H1 (cell line): Measurements from ENCODE around the gene RFX2. TPM values are rescaled to one million over a fixed set of nuclear protein-coding genes. Genes with fewer than 3 reads are reported as not detected.
A peak's percentile ranks its signal among the peaks of the same experiment; 100 is the strongest.

Source experiments
- CTCF ChIA-PET: fragments of 300-600 bp; sonication (Branson Sonifier 250); formaldehyde crosslinking; loops from one replicate; lab custom pipeline; 2021; ENCODE audit not compliant: partially characterized antibody; lab: Charles Lee
- POLR2A ChIA-PET: fragments of 300-600 bp; sonication (Branson Sonifier 250); formaldehyde crosslinking; loops from one replicate; lab custom pipeline; 2021; ENCODE audit warnings: inconsistent platforms; ENCODE audit not compliant: partially characterized antibody; lab: Charles Lee
- DNase-seq, 2 experiments: peaks; one replicate each; pipeline versions ENCODE4 v3.0.0 to v3.0.0-alpha.2; 2010 to 2022; ENCODE audit warnings: low spot score in 2 of 2, low read depth in 1 of 2, mixed read lengths in 1 of 2
- FAIRE-seq: peaks from 2 replicates; lab custom pipeline; 2011; peaks lifted over from hg19 to GRCh38; lab: Jason Lieb, UNC
- H2AFZ ChIP-seq: 2 replicates; pipeline ENCODE4 v1.8.1; 2012; ENCODE audit warnings: low read length, inconsistent platforms
- H2AK5ac ChIP-seq: 2 replicates; pipeline ENCODE4 v1.6.1; 2013; ENCODE audit warnings: low read depth, low read length
- H2BK120ac ChIP-seq: replicated peaks from 2 replicates; pipeline ENCODE3; 2013; ENCODE audit warnings: low read depth, low read length, inconsistent platforms
- H2BK12ac ChIP-seq: 2 replicates; pipeline ENCODE4 v1.6.1; 2013; ENCODE audit warnings: low read depth, low read length
- H2BK15ac ChIP-seq: 2 replicates; pipeline ENCODE4 v1.6.1; 2013; ENCODE audit warnings: low read length
- H2BK20ac ChIP-seq: 2 replicates; pipeline ENCODE4 v1.6.1; 2013; ENCODE audit warnings: low read length
- H2BK5ac ChIP-seq: 2 replicates; pipeline ENCODE4 v1.6.1; 2013; ENCODE audit warnings: low read depth, low read length
- H3K14ac ChIP-seq: 2 replicates; pipeline ENCODE4 v1.6.1; 2013; ENCODE audit warnings: inconsistent platforms; ENCODE audit not compliant: insufficient read length
- H3K18ac ChIP-seq: 2 replicates; pipeline ENCODE4 v1.6.1; 2013; ENCODE audit warnings: low read length; ENCODE audit errors: extremely low read depth
- H3K23ac ChIP-seq: 2 replicates; pipeline ENCODE4 v1.6.1; 2013; ENCODE audit warnings: inconsistent platforms; ENCODE audit not compliant: insufficient read length
- H3K23me2 ChIP-seq: 2 replicates; pipeline ENCODE4 v1.6.1; 2013; ENCODE audit warnings: low read depth, low read length
- H3K27ac ChIP-seq: 2 replicates; pipeline ENCODE4 v1.6.1; 2011; ENCODE audit warnings: low read depth, low read length, inconsistent platforms
- H3K27me3 ChIP-seq, 4 experiments: replicated peaks in 1 of 4; 1 replicate in 1 of 4; 2 replicates in 3 of 4; pipeline versions ENCODE4 v1.6.1 to v1.8.1; 2011 to 2013; ENCODE audit warnings: low read length in 3 of 4, mild to moderate bottlenecking in 3 of 4, inconsistent platforms in 2 of 4, mixed read lengths in 2 of 4, moderate library complexity in 1 of 4; ENCODE audit not compliant: control insufficient read depth in 3 of 4, insufficient read depth in 3 of 4; ENCODE audit errors: extremely low read depth in 1 of 4
- H3K36me3 ChIP-seq, 4 experiments: 2 replicates each; pipeline versions ENCODE4 v1.6.1 to v1.8.1; 2011 to 2013; ENCODE audit warnings: mild to moderate bottlenecking in 4 of 4, low read length in 3 of 4, moderate library complexity in 2 of 4, control low read depth in 1 of 4, inconsistent platforms in 1 of 4; ENCODE audit not compliant: insufficient read depth in 4 of 4, control insufficient read depth in 2 of 4
- H3K4ac ChIP-seq: replicated peaks from 2 replicates; pipeline ENCODE3; 2013; ENCODE audit warnings: low read length, low read depth, mixed read lengths, inconsistent platforms; ENCODE audit not compliant: insufficient read length
- H3K4me1 ChIP-seq, 4 experiments: replicated peaks in 1 of 4; 1 replicate in 1 of 4; 2 replicates in 3 of 4; pipeline versions ENCODE4 v1.6.1 to v1.8.1; 2011 to 2013; ENCODE audit warnings: low read length in 3 of 4, inconsistent platforms in 2 of 4, mixed read lengths in 1 of 4; ENCODE audit not compliant: insufficient read depth in 4 of 4, control insufficient read depth in 3 of 4
- H3K4me2 ChIP-seq, 2 experiments: 2 replicates each; pipeline versions ENCODE4 v1.6.1 to v1.8.1; 2011 to 2013; ENCODE audit warnings: low read depth in 2 of 2, low read length in 2 of 2, control low read depth in 1 of 2, inconsistent platforms in 1 of 2, mild to moderate bottlenecking in 1 of 2; ENCODE audit not compliant: insufficient read depth in 1 of 2
- H3K4me3 ChIP-seq, 4 experiments: fragments of 200-600, 300-600 bp in 1 of 4; sonication (generic), shearing (Covaris generic), sonication (Bioruptor Twin) in 1 of 4; 2 replicates each; pipeline versions ENCODE4 v1.5.1 to v1.8.1; 2011 to 2016; ENCODE audit warnings: low read length in 4 of 4, low read depth in 3 of 4, control low read depth in 2 of 4, inconsistent platforms in 2 of 4, mild to moderate bottlenecking in 2 of 4, mixed read lengths in 1 of 4, moderate library complexity in 1 of 4; ENCODE audit not compliant: insufficient read depth in 2 of 4; ENCODE audit errors: extremely low read depth in 1 of 4
- H3K56ac ChIP-seq: replicated peaks from 2 replicates; pipeline ENCODE3; 2013; ENCODE audit warnings: low read depth, mild to moderate bottlenecking, mixed read lengths, low read length, inconsistent platforms; ENCODE audit not compliant: insufficient read length
- H3K79me1 ChIP-seq: 2 replicates; pipeline ENCODE4 v1.6.1; 2013; ENCODE audit warnings: low read depth, low read length, control low read depth
- H3K79me2 ChIP-seq, 2 experiments: 2 replicates each; pipeline versions ENCODE4 v1.6.1 to v1.8.1; 2012 to 2013; ENCODE audit warnings: low read length in 2 of 2, mild to moderate bottlenecking in 2 of 2, inconsistent platforms in 1 of 2; ENCODE audit not compliant: insufficient read depth in 2 of 2, control insufficient read depth in 1 of 2
- H3K9ac ChIP-seq, 4 experiments: replicated peaks in 1 of 4; 1 replicate in 1 of 4; 2 replicates in 3 of 4; pipeline versions ENCODE4 v1.6.1 to v1.8.1; 2011 to 2013; ENCODE audit warnings: low read depth in 3 of 4, low read length in 3 of 4, control low read depth in 2 of 4, mild to moderate bottlenecking in 2 of 4, moderate library complexity in 2 of 4, inconsistent platforms in 1 of 4; ENCODE audit errors: extremely low read depth in 1 of 4
- H3K9me3 ChIP-seq, 2 experiments: 2 replicates each; pipeline versions ENCODE4 v1.6.1 to v1.8.1; 2012 to 2013; ENCODE audit warnings: mild to moderate bottlenecking in 2 of 2, moderate library complexity in 2 of 2, control low read depth in 1 of 2, inconsistent platforms in 1 of 2, low read depth in 1 of 2, low read length in 1 of 2, mixed read lengths in 1 of 2; ENCODE audit not compliant: insufficient read depth in 2 of 2
- H4K20me1 ChIP-seq, 2 experiments: replicated peaks in 1 of 2; 2 replicates each; pipeline versions ENCODE3 to v1.8.1; 2011 to 2013; ENCODE audit warnings: inconsistent platforms in 2 of 2, low read length in 2 of 2, mild to moderate bottlenecking in 1 of 2; ENCODE audit not compliant: insufficient read depth in 2 of 2, control insufficient read depth in 1 of 2
- H4K5ac ChIP-seq: 2 replicates; pipeline ENCODE4 v1.6.1; 2013; ENCODE audit warnings: low read length, low read depth, mixed read lengths, inconsistent platforms; ENCODE audit not compliant: insufficient read length
- H4K8ac ChIP-seq: 2 replicates; pipeline ENCODE4 v1.8.0; 2013; ENCODE audit warnings: mild to moderate bottlenecking, moderate library complexity, low read length, inconsistent platforms; ENCODE audit not compliant: insufficient read depth; ENCODE audit errors: extremely low read depth
- H4K91ac ChIP-seq: replicated peaks from 2 replicates; pipeline ENCODE3; 2013; ENCODE audit warnings: low read length, mixed read lengths, inconsistent platforms; ENCODE audit not compliant: insufficient read length
- CBX5 ChIP-seq: fragments of 300-800, 300-1000 bp; sonication (generic); IDR thresholded peaks from 2 replicates; pipeline ENCODE4 v1.7.1; 2016; ENCODE audit warnings: antibody characterized with exemption, low read length, low read depth
- CHD1 ChIP-seq: IDR thresholded peaks from 2 replicates; pipeline ENCODE4 v1.6.1; 2012; ENCODE audit warnings: low read depth, low read length, improper control_type of control experiment
- KDM5A ChIP-seq: fragments of 200-600 bp; IDR thresholded peaks from 2 replicates; pipeline ENCODE4 v1.7.1; 2012; ENCODE audit warnings: mild to moderate bottlenecking, low read length, inconsistent platforms, mixed read lengths
- MAFK ChIP-seq: IDR thresholded peaks from 2 replicates; pipeline ENCODE4 v1.6.1; 2012; ENCODE audit warnings: low read depth, mild to moderate bottlenecking, improper control_type of control experiment, low read length
- POU5F1 ChIP-seq: IDR thresholded peaks from 2 replicates; pipeline ENCODE4 v1.6.1; 2011; ENCODE audit warnings: low read depth, mild to moderate bottlenecking, low read length, moderate library complexity
- RXRA ChIP-seq: IDR thresholded peaks from 2 replicates; pipeline ENCODE4 v1.6.1; 2011; ENCODE audit warnings: low read depth, mild to moderate bottlenecking, low read length, moderate library complexity; ENCODE audit not compliant: insufficient read depth
- SIN3A ChIP-seq, 2 experiments: IDR thresholded peaks in 1 of 2; conservative IDR thresholded peaks in 1 of 2; 2 replicates each; pipeline ENCODE4 v1.6.1; 2011 to 2012; ENCODE audit warnings: low read length in 2 of 2, improper control_type of control experiment in 1 of 2, low read depth in 1 of 2, mild to moderate bottlenecking in 1 of 2
- SP1 ChIP-seq: IDR thresholded peaks from 2 replicates; pipeline ENCODE4 v1.6.1; 2011; ENCODE audit warnings: low read depth, low read length
- WGBS, 2 experiments: shearing (Covaris generic) in 1 of 2; methylation state at CpG; one replicate each; pipeline versions ENCODE4 v1.1.6 to v1.1.7; 2013 to 2015; ENCODE audit warnings: low lambda C conversion rate in 2 of 2, mixed read lengths in 2 of 2, inconsistent platforms in 1 of 2, low coverage in 1 of 2, missing lambda C conversion rate in 1 of 2; ENCODE audit not compliant: insufficient replicate concordance in 2 of 2, insufficient coverage in 1 of 2, insufficient read length in 1 of 2; ENCODE audit errors: extremely low coverage in 1 of 2, missing lambda C conversion rate in 1 of 2; 5-methylcytosine and 5-hydroxymethylcytosine counted together
- polyA plus RNA-seq, 7 experiments: library from polyadenylated mRNA; depleted of rRNA in 3 of 7; stranded (reverse) in 5 of 7; unstranded in 2 of 7; fragments of >200 nt in 5 of 7; fragments of 200-250 nt in 2 of 7; gene quantifications; 1 replicate in 5 of 7; 2 replicates in 1 of 7; 4 replicates in 1 of 7; pipeline versions ENCODE4 v1.2.1 to v1.2.3, GENCODE V29; 2011 to 2013; ENCODE audit warnings: missing spikeins in 2 of 7, mixed read lengths in 2 of 7
- total RNA-seq: library from RNA; stranded (reverse); fragmentation: NEBNext Ultra II Directional; extraction: Animal tissue kit (Norgen Biotek cat#: 25700); gene quantifications from 2 replicates; pipeline ENCODE4 v1.2.1, GENCODE V29; 2021
- TF ChIP-seq, protein P1 (sequence below): IDR thresholded peaks from 2 replicates; pipeline ENCODE4 v1.6.1; 2012; ENCODE audit warnings: inconsistent platforms
- TF ChIP-seq, protein P2 (sequence below): IDR thresholded peaks from 2 replicates; pipeline ENCODE4 v1.6.1; 2011; ENCODE audit warnings: low read length, improper control_type of control experiment

The RFX2 gene
- total and polyA plus RNA-seq, 2 of the 8 experiments (the other 6 are each of a cell fraction or from before 2014, with no cell fraction given), result 4.8 to 5.3 TPM

DNA sequence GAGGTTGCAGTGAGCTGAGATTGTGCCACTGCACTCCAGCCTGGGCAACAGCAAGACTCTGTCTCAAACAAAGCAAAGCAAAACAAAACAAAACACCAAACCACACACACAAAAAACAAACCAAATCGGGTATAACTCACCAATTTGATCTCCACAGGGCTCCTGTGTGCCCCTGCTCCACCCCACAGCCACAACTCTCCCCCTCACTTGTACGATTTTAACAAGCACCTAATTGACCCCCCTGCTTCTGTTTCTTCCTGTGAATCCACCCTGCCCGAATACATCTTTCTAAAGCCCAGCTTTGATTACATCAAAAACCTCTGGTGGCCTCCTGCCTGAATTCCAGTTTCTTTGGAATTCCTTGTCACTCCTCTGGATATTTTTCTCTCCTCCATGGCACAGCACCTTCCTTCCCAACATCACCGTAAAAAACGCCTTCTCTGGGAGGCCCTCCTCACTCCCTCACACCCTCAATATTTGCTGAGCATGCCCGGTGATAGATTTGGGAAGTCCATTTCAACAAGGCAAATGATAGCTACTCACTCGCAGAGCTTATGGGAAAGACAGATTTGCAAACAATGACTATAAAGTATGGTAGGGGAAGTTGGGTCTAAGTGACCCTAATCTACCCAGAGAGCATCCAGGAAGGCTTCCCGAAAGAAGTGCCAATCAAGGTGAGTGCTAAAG lies 120.8 kb downstream of the RFX2 start:
- no peaks in the 10 kb centered on the region for H3K79me2 ChIP-seq
- ChIA-PET POLR2A (interaction anchor here (0.9 to 2.8 kb wide), 6 partner anchors 10 to 161 kb away, joined by 3 to 16 read pairs (median 4); partner anchors contain the start of gene RANBP3), CTCF (interaction anchor here (0.7 to 13.2 kb wide), 10 partner anchors 9 to 545 kb away, joined by 3 to 306 read pairs (median 12); partner anchors contain the start of gene RANBP3)
- H2BK15ac ChIP-seq, result no peak overlapping the region
- 0 out of 4 replicates have a peak overlapping the region, but pooled peaks of 1 of the 2 experiments have one; percentile 59 for H3K4me2 ChIP-seq
- H2BK120ac ChIP-seq, result no peak overlapping the region
- no peaks in the 10 kb centered on the region; the same call in 1 of the 2 replicates for H3K23me2 ChIP-seq
- H3K56ac ChIP-seq, result no peak overlapping the region
- DNase-seq (no peak), FAIRE-seq (no peak)
- H2BK5ac ChIP-seq, result no peak overlapping the region
- peaks cover 0 to 5% (median 0%) of the 10 kb centered on the region in 4 experiments; a peak in 4 of 7 replicates for H3K4me1 ChIP-seq
- H4K8ac ChIP-seq, result no peak overlapping the region
- H4K91ac ChIP-seq, result peak overlapping the region; percentile 22
- H2AFZ ChIP-seq, result peak overlapping the region; percentile 92; the same call in 1 of the 2 replicates
- H3K14ac ChIP-seq, result no peak overlapping the region
- 0 out of 4 replicates have a peak, but pooled peaks cover 0 to 2% of the 10 kb centered on the region in 2 experiments for H3K9me3 ChIP-seq
- H4K20me1 ChIP-seq, result no peaks in the 10 kb centered on the region
- 89% methylated on average over 8 of the region's 8 CpGs; no CpG with 5 or more reads in 1 of the 2 experiments for WGBS, 2 experiments
- H3K27ac ChIP-seq, result 0 out of 2 replicates have a peak overlapping the region, but pooled peaks have one; percentile 40
- H3K79me1 ChIP-seq, result no peaks in the 10 kb centered on the region
- H3K36me3 ChIP-seq, result no peaks in the 10 kb centered on the region
- H2BK12ac ChIP-seq, result peak overlapping the region; percentile 44; the same call in 1 of the 2 replicates
- H3K9ac ChIP-seq, result no peak overlapping the region
- H3K18ac ChIP-seq, result 0 out of 2 replicates have a peak overlapping the region, but pooled peaks have one; percentile 36
- H4K5ac ChIP-seq, result peak overlapping the region; percentile 10
- no peak overlapping the region for H3K4me3 ChIP-seq
- no peak overlapping the region for H2AK5ac ChIP-seq
- no peak overlapping the region for H3K4ac ChIP-seq
- H3K27me3 ChIP-seq, result peaks cover 0 to 3% (median 0%) of the 10 kb centered on the region in 4 experiments; a peak in 3 of 7 replicates
- no peak overlapping the region for H3K23ac ChIP-seq
- H2BK20ac ChIP-seq, result no peak overlapping the region
- TF ChIP-seq CHD1 (no peak), MAFK (no peak), RXRA (no peak), CBX5 (no peak), POU5F1 (no peak), SIN3A (conservative IDR thresholded peaks at IDR 0.05 in 1 of 2, IDR thresholded peaks at IDR 0.05 in 1 of 2; ENCODE audit: low read depth in 1 of 2, low read length in 2 of 2) (no peak), KDM5A (no peak), SP1 (no peak)
- TF ChIP-seq, protein P1, sequence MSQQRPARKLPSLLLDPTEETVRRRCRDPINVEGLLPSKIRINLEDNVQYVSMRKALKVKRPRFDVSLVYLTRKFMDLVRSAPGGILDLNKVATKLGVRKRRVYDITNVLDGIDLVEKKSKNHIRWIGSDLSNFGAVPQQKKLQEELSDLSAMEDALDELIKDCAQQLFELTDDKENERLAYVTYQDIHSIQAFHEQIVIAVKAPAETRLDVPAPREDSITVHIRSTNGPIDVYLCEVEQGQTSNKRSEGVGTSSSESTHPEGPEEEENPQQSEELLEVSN, result no peak
- TF ChIP-seq, protein P2, sequence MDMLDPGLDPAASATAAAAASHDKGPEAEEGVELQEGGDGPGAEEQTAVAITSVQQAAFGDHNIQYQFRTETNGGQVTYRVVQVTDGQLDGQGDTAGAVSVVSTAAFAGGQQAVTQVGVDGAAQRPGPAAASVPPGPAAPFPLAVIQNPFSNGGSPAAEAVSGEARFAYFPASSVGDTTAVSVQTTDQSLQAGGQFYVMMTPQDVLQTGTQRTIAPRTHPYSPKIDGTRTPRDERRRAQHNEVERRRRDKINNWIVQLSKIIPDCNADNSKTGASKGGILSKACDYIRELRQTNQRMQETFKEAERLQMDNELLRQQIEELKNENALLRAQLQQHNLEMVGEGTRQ, result no peak
